Activated CD4-positive, alpha-beta memory T cell treated with anti-CD3 and anti-CD28 coated beads for 36 hours (primary cell): Measurements from ENCODE around the gene NHLRC4. TPM values are rescaled to one million over a fixed set of nuclear protein-coding genes. Genes with fewer than 3 reads are reported as not detected.

ENCODE experiments used
- CTCF ChIA-PET: fragments of 350-600 bp; sonication (Branson Sonifier 250); formaldehyde crosslinking; loops from one replicate; lab custom pipeline; 2021; ENCODE audit warnings: antibody characterized with exemption, inconsistent platforms; lab: Charles Lee
- POLR2A ChIA-PET: fragments of 350-600 bp; sonication (Branson Sonifier 250); formaldehyde crosslinking; loops from one replicate; lab custom pipeline; 2021; ENCODE audit warnings: antibody characterized with exemption; lab: Charles Lee
- DNase-seq: peaks from one replicate; pipeline ENCODE4 v3.0.0-alpha.2; 2020
- H3K27ac Mint-ChIP-seq: one replicate; pipeline ENCODE4 v1.8.0; 2021; ENCODE audit warnings: mixed read lengths
- H3K27me3 Mint-ChIP-seq: one replicate; pipeline ENCODE4 v1.8.0; 2021; ENCODE audit warnings: mixed read lengths
- H3K36me3 Mint-ChIP-seq: one replicate; pipeline ENCODE4 v1.8.0; 2021; ENCODE audit warnings: mixed read lengths
- H3K4me1 Mint-ChIP-seq: one replicate; pipeline ENCODE4 v1.8.0; 2021; ENCODE audit warnings: low read depth, mixed read lengths
- H3K4me3 Mint-ChIP-seq: one replicate; pipeline ENCODE4 v1.8.0; 2021; ENCODE audit warnings: mild to moderate bottlenecking, mixed read lengths
- H3K9me3 Mint-ChIP-seq: one replicate; pipeline ENCODE4 v1.8.0; 2021; ENCODE audit warnings: mixed read lengths
- intact Hi-C: fragments of 100-400 bp; cut with micrococcal nuclease; formaldehyde crosslinking; loops from one replicate; pipeline ENCODE4 v1.15.1; 2023
- total RNA-seq, 2 experiments: library from RNA; stranded (reverse); gene quantifications; one replicate each; pipeline ENCODE4 v1.2.3, GENCODE V29; 2021

The NHLRC4 gene
- total RNA-seq, 2 experiments from 2014 or later, result 0.31 to 0.45 TPM

DNA sequence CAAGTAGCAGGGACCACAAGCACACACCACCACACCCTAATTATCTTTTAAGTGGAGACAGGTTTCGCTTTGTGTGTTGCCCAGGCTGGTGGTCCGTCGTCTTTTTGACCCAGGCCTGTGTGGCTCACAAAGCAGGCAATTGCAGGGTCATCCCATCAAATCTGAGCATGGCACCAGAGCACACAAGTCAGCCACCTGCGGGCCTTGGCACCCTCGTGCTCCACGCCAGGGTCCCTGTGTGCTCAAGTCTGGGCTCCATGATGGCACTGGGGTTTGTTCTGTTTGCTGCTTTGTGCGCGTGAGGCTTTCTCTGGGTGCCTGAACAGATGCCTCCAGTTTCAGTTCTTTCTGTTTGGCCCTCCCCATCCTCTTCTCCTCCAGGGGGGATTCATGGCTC lies 41.7 kb upstream of the NHLRC4 start:
- ChIA-PET CTCF (no interaction called here), POLR2A (interaction anchor here (1.1 to 1.5 kb wide), 2 partner anchors 124 to 142 kb away, joined by 3 to 4 read pairs; partner anchors contain the start of gene WDR90)
- Mint-ChIP-seq H3K36me3 (peaks cover 3% of the 10 kb centered on the region), H3K4me3 (peak overlapping the region; percentile 89), H3K4me1 (peaks cover 35% of the 10 kb centered on the region), H3K27me3 (no peaks in the 10 kb centered on the region), H3K27ac (peak overlapping the region; percentile 99), H3K9me3 (no peaks in the 10 kb centered on the region)
- intact Hi-C loops, result loop anchor here (1.0 to 5.0 kb wide), 3 partner anchors 64 to 133 kb away; partner anchors contain the start of gene METTL26
- no peak for DNase-seq

DNA sequence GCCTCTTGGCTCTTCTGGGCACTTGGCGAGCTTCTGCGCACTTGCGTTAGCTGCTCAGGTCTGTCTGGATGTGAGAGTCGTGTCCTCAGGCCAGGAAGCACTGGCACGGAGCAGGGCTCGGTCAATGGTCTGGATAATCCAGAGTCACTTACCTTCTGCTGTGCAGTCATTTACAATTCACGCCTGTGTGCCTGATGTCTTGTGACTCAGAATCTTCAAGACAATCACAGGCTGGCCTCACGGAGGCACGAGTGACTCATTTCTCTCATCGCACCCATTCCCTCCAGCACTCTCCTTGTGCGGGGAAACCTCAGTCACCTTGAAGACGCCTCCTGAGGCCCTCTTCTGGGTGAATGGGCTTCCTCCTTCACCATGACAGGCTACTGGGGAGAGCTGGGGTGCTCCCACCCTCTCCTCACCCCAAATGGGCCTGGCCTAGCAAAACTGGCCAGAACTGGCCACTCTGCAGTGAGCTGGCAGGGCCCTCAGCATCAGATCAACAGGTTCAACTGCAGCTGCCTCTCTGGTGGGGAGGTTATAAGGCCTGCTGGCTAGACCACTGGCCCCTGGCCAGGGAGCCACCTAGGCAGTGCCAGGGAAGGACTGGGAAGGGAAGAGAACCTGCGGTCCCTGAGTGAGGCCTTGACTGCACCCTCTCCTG lies 41.2 kb upstream of the NHLRC4 start:
- Mint-ChIP-seq H3K36me3 (peaks cover 3% of the 10 kb centered on the region), H3K4me1 (peaks cover 39% of the 10 kb centered on the region), H3K4me3 (peak overlapping the region; percentile 89), H3K27ac (peak overlapping the region; percentile 99), H3K9me3 (no peaks in the 10 kb centered on the region), H3K27me3 (no peaks in the 10 kb centered on the region)
- ChIA-PET POLR2A (interaction anchor here (1.1 to 1.5 kb wide), 3 partner anchors 123 to 143 kb away, joined by 3 to 4 read pairs (median 4); partner anchors contain the start of gene WDR90), CTCF (interaction anchor here (1.0 kb wide), 1 partner anchor 134 kb away, joined by 3 read pairs; no protein-coding TSS in a partner anchor)
- intact Hi-C loops, result loop anchor here (1.0 to 5.0 kb wide), 4 partner anchors 64 to 155 kb away; partner anchors contain the start of genes METTL26 and MRPL28
- peak; percentile 91 for DNase-seq

DNA sequence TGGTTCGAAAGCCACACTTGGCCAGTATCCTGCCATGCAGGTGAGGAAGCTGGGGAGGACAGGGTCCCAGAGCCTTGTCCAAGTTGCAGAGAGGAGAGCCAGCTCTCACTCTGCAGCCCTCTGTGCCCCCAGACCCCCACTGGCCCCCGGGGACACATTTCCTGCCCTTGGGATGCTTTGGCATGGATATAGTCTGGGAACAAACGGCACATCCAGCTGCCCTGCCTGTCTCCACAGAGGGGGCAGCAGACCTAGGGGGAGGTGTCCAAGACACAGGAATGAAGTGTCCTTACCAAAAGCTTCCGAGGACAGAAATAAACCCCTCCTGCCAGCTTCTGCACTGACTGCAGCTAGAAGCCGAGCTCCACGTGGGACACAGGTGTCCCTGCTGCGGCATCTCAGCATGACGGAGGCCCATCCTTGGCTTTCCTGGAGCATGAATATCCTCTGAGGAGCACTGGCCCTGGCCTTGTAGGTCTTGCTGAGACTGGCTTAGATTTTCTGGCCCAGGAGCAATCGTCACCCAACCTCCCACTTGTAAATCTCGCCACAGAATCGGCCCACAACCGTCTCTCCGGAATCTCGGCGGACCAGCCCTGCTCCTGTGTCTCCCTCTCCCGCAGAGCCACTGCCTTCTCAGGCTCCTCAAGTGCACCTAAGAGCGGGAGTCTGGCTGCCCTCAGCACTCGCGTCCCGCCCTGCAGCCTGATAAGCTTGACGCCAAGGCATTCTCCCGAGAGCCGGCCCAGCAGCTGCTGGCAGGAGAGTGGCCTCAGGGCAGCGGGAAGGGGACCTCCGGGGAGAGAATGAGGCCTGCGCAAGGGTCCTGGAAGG lies 40.4 kb upstream of the NHLRC4 start:
- no peaks in the 10 kb centered on the region for H3K9me3 Mint-ChIP-seq

DNA sequence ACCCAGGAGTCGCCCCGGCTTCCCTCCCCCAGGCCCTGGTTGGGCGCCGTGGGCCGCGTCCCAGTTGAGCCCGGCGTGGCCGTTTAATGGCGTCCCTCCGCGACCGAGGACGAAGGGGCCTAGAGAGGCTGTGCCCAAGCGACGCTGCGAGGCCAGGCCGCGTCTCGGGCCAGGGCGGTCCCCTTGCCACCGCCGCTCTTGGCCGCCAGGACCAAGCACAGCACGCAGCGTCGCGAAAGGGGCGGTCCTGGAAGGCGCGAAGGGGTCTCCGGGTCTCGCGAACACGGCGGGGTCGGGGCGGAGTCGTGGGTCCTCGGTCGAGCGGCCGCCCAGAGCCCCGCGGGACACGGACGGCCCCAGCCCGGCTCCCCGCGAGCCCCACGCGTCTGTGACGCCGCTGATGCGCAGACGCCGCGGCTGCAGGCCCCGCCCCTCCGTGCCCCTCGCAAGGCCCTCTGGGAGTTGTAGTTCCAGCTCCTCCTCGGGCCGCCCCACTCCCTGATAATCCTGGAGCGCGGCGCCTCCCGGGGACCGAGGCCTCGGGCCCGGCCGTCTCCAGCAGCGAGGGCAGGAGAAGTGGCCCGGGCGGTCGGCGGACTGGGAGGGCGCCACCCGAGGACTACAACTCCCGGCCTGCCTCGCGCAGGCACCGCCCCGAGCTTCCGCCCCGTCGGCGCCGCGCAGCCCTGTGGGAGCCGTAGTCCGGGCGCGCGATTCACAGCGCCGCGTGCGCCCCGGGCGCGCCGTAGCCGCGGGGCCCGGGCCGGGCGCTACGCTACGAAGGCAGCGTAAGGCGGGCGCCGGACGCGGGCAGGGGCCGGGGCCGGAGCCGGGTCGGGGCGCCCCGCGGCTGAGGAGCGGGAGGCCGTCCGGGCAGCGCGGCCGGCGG lies 39.5 kb upstream of the NHLRC4 start, which contains the start of gene CAPN15:
Gene CAPN15 (plus strand): TSS at position 698 of the 889 bp plus-strand sequence. CDS start 19,127 bp downstream, outside the sequence.
- H3K27ac Mint-ChIP-seq, result peak within 1 kb of the TSS; percentile 99
- no peaks in the 10 kb centered on the region for H3K9me3 Mint-ChIP-seq
- ChIA-PET POLR2A (interaction anchor here (0.8 to 1.7 kb wide), 6 partner anchors 61 to 799 kb away, joined by 3 to 7 read pairs (median 4); partner anchors contain the start of genes METTL26, RAB40C and WDR90), CTCF (interaction anchor here (1.2 kb wide), 1 partner anchor 135 kb away, joined by 6 read pairs; no protein-coding TSS in a partner anchor)
- H3K36me3 Mint-ChIP-seq, result peaks cover 3% of the 10 kb centered on the region
- peak within 1 kb of the TSS; percentile 91 for H3K4me3 Mint-ChIP-seq
- intact Hi-C loops, result loop anchor here (5.0 kb wide), 1 partner anchor 135 kb away; no protein-coding TSS in a partner anchor
- no peaks in the 10 kb centered on the region for H3K27me3 Mint-ChIP-seq
- peaks cover 39% of the 10 kb centered on the region for H3K4me1 Mint-ChIP-seq
- peak; percentile 88 for DNase-seq

More for the DNA sequence above, 40.4 kb upstream of the NHLRC4 start:
- Mint-ChIP-seq H3K27ac (peak overlapping the region; percentile 99), H3K27me3 (no peaks in the 10 kb centered on the region), H3K36me3 (peaks cover 3% of the 10 kb centered on the region), H3K4me1 (peaks cover 39% of the 10 kb centered on the region), H3K4me3 (peak overlapping the region; percentile 89)
- intact Hi-C loops, result loop anchor here (1.0 to 5.0 kb wide), 2 partner anchors 134 to 156 kb away; partner anchors contain the start of gene MRPL28
- ChIA-PET CTCF (interaction anchor here (1.0 to 1.2 kb wide), 2 partner anchors 134 kb away, joined by 3 to 6 read pairs; no protein-coding TSS in a partner anchor), POLR2A (interaction anchor here (1.2 to 1.7 kb wide), 4 partner anchors 62 to 134 kb away, joined by 4 to 7 read pairs (median 4); partner anchors contain the start of genes METTL26 and WDR90)
- DNase-seq, result peak; percentile 41

DNA sequence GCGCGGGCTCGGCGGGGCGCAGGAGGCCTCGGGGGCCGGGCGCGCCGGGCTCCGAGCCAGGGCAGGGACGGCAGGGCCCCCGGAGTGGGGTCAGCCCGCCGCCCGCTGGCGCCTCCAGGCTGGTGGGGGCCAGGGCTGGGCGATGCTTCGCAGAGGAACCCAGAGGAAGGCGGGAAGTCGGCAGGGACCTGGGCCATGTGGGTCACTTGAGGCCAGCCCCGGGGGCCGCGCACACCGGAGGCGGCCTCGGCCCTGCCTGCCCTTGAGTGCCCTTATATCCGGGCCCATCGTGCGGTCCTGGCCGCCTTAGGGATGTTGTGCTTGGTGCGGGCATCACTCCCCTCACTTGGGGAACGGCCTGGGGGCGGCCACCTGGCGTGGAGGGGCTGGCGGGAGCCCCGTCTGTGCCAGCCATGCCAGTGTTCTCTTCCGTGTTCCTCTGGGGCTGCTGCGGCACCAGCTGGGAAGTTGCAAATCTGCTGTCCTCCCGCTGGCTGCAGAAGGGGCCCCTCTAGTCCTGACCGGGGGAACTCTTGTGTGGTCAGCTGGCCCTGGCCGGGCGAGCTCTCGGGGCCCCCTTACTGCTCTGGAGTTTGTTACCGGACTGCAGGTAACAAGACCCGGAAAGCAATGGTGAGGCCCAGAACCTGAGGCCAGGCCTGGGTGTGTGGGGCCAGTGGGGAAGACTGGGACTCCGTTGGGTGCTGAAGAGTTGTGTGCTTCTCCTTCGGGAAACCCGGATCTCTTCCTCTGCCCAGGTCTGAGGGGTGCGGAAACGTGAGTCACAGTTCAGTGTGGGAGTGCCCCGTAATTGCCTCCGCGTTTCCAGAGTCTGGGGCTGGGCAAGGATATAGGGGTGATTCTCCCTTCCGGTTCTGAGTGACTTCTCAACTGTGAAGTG lies 38.4 kb upstream of the NHLRC4 start:
- Mint-ChIP-seq H3K27me3 (no peaks in the 10 kb centered on the region), H3K27ac (peak overlapping the region; percentile 91), H3K9me3 (no peaks in the 10 kb centered on the region), H3K4me3 (peak overlapping the region; percentile 91), H3K4me1 (peaks cover 37% of the 10 kb centered on the region), H3K36me3 (peaks cover 3% of the 10 kb centered on the region)
- DNase-seq, result peak; percentile 72
- ChIA-PET CTCF (interaction anchor here (1.2 kb wide), 1 partner anchor 136 kb away, joined by 6 read pairs; no protein-coding TSS in a partner anchor), POLR2A (interaction anchor here (1.0 to 1.7 kb wide), 3 partner anchors 40 to 108 kb away, joined by 3 to 7 read pairs (median 4); partner anchors contain the start of gene METTL26)
- intact Hi-C loops, result loop anchor here (2.0 to 5.0 kb wide), 2 partner anchors 38 to 136 kb away; partner anchors contain the start of gene NHLRC4

DNA sequence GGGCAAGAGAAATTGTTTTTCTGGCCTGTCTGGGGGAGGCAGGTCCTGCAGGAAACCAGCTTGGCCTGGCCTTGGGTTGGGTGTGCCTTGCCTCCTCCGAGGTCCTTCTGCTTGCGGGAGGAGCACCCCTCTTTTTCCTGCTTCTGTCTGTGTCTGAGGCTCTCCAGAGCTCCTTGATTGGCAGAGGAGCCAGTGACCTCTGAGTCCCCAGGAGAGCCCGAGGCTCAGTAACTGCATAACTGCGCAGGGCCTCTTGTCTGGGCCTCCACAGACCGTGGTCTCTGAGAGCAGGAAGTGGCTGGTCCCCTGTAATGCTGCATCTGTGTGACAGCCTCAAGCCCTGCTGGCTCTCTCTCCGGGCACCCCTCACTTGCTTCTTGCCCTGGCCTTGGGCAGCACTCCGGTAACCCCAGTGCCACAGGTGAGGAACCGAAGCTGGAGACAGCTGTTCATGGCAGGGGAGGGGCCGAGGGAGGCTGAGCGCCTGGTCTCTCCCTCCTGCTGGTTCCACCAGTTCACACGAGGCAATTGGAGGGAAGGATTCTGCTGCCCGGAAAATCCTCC lies 37.7 kb upstream of the NHLRC4 start:
- Mint-ChIP-seq H3K27me3 (no peaks in the 10 kb centered on the region), H3K36me3 (peaks cover 3% of the 10 kb centered on the region), H3K27ac (peak overlapping the region; percentile 91), H3K4me3 (peak overlapping the region; percentile 91), H3K4me1 (peaks cover 34% of the 10 kb centered on the region), H3K9me3 (no peaks in the 10 kb centered on the region)
- peak; percentile 53 for DNase-seq
- intact Hi-C loops, result loop anchor here (2.0 to 5.0 kb wide), 2 partner anchors 38 to 137 kb away; partner anchors contain the start of gene NHLRC4
- POLR2A ChIA-PET, result interaction anchor here (1.0 kb wide), 1 partner anchor 40 kb away, joined by 3 read pairs; no protein-coding TSS in a partner anchor
- CTCF ChIA-PET, result no interaction called here

DNA sequence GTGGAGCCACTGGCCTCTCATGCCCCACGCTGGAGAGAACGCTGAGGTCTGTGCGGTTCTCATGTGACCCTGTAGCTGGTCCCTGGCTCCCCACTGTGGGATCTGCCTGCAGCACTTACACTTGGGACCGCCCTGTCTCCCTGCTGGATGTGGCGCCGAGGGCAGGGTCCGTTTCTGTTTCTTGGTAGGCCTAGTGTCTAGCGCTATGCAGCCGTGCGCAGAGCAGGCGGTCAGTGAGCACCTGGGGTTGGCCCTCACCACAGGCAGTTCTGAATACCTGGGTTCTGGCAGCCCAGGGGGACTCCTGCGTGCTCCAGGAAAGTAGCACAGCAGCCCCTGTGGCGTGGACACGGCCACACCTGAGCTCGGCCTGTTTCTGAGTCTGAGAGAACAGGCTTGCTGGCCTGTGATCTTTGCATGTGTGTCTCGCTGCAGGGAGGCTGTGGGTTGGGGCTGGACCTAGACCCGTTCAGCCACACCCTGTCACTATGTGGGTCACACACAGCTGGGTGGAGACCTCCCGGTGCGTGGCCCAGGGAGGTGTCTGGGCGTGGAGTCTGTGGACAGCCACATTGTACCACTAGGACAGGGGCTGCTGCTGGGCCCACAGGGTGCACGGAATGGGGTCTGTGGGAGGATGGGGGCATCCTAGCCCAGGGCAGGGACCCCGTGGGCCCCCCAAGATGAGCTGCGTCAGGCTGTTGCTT lies 36.5 kb upstream of the NHLRC4 start:
- ChIA-PET POLR2A (no interaction called here), CTCF (no interaction called here)
- intact Hi-C loops, result no loop called here
- peaks cover 25% of the 10 kb centered on the region for H3K4me1 Mint-ChIP-seq
- peak overlapping the region; percentile 26 for H3K4me3 Mint-ChIP-seq
- no peaks in the 10 kb centered on the region for H3K27me3 Mint-ChIP-seq
- no peaks in the 10 kb centered on the region for H3K9me3 Mint-ChIP-seq
- DNase-seq, result no peak
- peaks cover 2% of the 10 kb centered on the region for H3K36me3 Mint-ChIP-seq
- peak overlapping the region; percentile 8 for H3K27ac Mint-ChIP-seq

DNA sequence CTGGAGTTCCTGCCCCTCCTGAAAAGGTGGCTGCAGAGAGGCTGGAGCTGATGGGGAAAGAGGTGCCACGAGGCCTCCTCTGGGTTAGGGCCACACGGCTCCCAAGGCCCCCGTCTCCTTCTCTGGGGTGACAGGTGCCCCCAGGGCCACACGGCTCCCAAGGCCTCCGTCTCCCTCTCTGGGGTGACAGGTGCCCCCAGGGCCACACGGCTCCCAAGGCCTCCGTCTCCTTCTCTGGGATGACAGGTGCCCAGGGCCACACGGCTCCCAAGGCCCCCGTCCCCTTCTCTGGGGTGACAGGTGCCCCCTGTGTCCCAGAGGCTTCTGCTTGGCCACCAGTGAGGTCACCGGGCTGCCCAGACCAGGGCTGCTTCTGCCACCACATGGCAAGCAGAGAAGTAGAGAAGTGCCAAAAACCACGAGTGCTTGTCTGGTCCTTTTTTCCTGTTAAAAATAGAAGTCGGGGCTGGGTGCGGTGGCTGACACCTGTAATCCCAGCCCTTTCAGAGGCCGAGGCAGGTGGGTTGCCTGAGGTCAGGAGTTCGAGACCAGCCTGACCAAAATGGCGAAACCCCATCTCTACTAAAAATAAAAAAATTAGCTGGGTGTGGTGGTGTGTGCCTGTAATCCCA lies 35.2 kb upstream of the NHLRC4 start:
- H3K4me1 Mint-ChIP-seq, result peaks cover 16% of the 10 kb centered on the region
- no peaks in the 10 kb centered on the region for H3K9me3 Mint-ChIP-seq
- H3K27me3 Mint-ChIP-seq, result no peaks in the 10 kb centered on the region
- CTCF ChIA-PET, result no interaction called here
- no peak overlapping the region for H3K27ac Mint-ChIP-seq
- intact Hi-C loops, result no loop called here
- no peak overlapping the region for H3K4me3 Mint-ChIP-seq
- H3K36me3 Mint-ChIP-seq, result peaks cover 1% of the 10 kb centered on the region
- no peak for DNase-seq
- POLR2A ChIA-PET, result interaction anchor here (0.9 kb wide), 1 partner anchor 175 kb away, joined by 3 read pairs; no protein-coding TSS in a partner anchor
